Keratinocyte (primary cell): Measurements from ENCODE around the gene XYLT2. TPM values are rescaled to one million over a fixed set of nuclear protein-coding genes. Genes with fewer than 3 reads are reported as not detected.
A peak's percentile ranks its signal among the peaks of the same experiment; 100 is the strongest.

Experiments
- DNase-seq: peaks from one replicate; pipeline ENCODE4 v3.0.0-alpha.2; 2011; ENCODE audit warnings: low read depth, missing footprints, low spot score
- FAIRE-seq: peaks from 2 replicates; lab custom pipeline; 2011; peaks lifted over from hg19 to GRCh38; lab: Jason Lieb, UNC
- H2AFZ ChIP-seq: 2 replicates; pipeline ENCODE4 v1.6.0; 2012; ENCODE audit warnings: low read length, control low read depth, inconsistent platforms; ENCODE audit not compliant: control insufficient read depth
- H3K27ac ChIP-seq: 2 replicates; pipeline ENCODE4 v1.5.1; 2011; ENCODE audit warnings: low read length; ENCODE audit not compliant: control insufficient read depth, insufficient read depth
- H3K27me3 ChIP-seq: 3 replicates; pipeline ENCODE4 v1.6.0; 2011; ENCODE audit warnings: low read length; ENCODE audit not compliant: control insufficient read depth, insufficient read depth; ENCODE audit errors: extremely low read depth
- H3K36me3 ChIP-seq, 2 experiments: 2 replicates in 1 of 2; 3 replicates in 1 of 2; pipeline ENCODE4 v1.5.1; 2011; ENCODE audit warnings: low read length in 2 of 2, mild to moderate bottlenecking in 1 of 2; ENCODE audit not compliant: control insufficient read depth in 2 of 2, insufficient read depth in 2 of 2; ENCODE audit errors: extremely low read depth in 1 of 2
- H3K4me1 ChIP-seq: 3 replicates; pipeline ENCODE4 v1.5.1; 2011; ENCODE audit warnings: low read length; ENCODE audit not compliant: control insufficient read depth, insufficient read depth; ENCODE audit errors: extremely low read depth
- H3K4me2 ChIP-seq: 3 replicates; pipeline ENCODE4 v1.6.0; 2011; ENCODE audit warnings: low read depth, low read length; ENCODE audit not compliant: control insufficient read depth, insufficient read depth; ENCODE audit errors: extremely low read depth
- H3K4me3 ChIP-seq, 3 experiments: fragments of 200-600 bp in 1 of 3; sonication (generic) in 1 of 3; 2 replicates in 2 of 3; 3 replicates in 1 of 3; pipeline ENCODE4 v1.5.1; 2011 to 2016; ENCODE audit warnings: low read length in 3 of 3, mild to moderate bottlenecking in 3 of 3, control low read depth in 2 of 3, inconsistent platforms in 1 of 3, low read depth in 1 of 3, mixed read lengths in 1 of 3, mixed run types in 1 of 3, moderate library complexity in 1 of 3; ENCODE audit not compliant: control insufficient read depth in 2 of 3, insufficient read depth in 2 of 3; ENCODE audit errors: extremely low read depth in 1 of 3
- H3K79me2 ChIP-seq: 2 replicates; pipeline ENCODE4 v1.6.0; 2012; ENCODE audit warnings: low read length; ENCODE audit not compliant: control insufficient read depth, insufficient read depth
- H3K9ac ChIP-seq: 3 replicates; pipeline ENCODE4 v1.6.0; 2011; ENCODE audit warnings: low read length; ENCODE audit not compliant: control insufficient read depth, insufficient read depth; ENCODE audit errors: extremely low read depth
- H3K9me1 ChIP-seq: 3 replicates; pipeline ENCODE4 v1.6.0; 2011; ENCODE audit warnings: low read length; ENCODE audit not compliant: control insufficient read depth, insufficient read depth; ENCODE audit errors: extremely low read depth
- H3K9me3 ChIP-seq: 2 replicates; pipeline ENCODE4 v1.5.1; 2012; ENCODE audit warnings: low read depth, low read length; ENCODE audit not compliant: control insufficient read depth
- H4K20me1 ChIP-seq: 3 replicates; pipeline ENCODE4 v1.6.0; 2011; ENCODE audit warnings: low read length; ENCODE audit not compliant: control insufficient read depth, insufficient read depth; ENCODE audit errors: extremely low read depth
- EZH2 ChIP-seq: IDR thresholded peaks from one replicate; pipeline ENCODE4 v1.6.1; 2012; ENCODE audit warnings: inconsistent platforms, mild to moderate bottlenecking, low read length, moderate library complexity
- dilution Hi-C: fragments of 300-500 bp; cut with MboI; formaldehyde crosslinking; loops from one replicate; pipeline ENCODE4 v1.7.0; 2020; ENCODE audit warnings: low sequenced_read_pairs; ENCODE audit not compliant: extremely low pct_ligation_motif_present
- polyA plus RNA-seq, 5 experiments: library from polyadenylated mRNA; depleted of rRNA in 3 of 5; stranded (reverse) in 3 of 5; stranded (forward) in 1 of 5; unstranded in 1 of 5; fragments of >200 nt; gene quantifications; 1 replicate in 1 of 5; 2 replicates in 3 of 5; 3 replicates in 1 of 5; pipeline versions ENCODE4 v1.2.1 to v1.2.3, GENCODE V29; 2011 to 2012; ENCODE audit warnings: missing spikeins in 2 of 5, low read depth in 1 of 5, low replicate concordance in 1 of 5
- TF ChIP-seq, protein P1 (sequence below), 3 experiments: IDR thresholded peaks in 1 of 3; conservative IDR thresholded peaks in 1 of 3; optimal IDR thresholded peaks in 1 of 3; 2 replicates in 2 of 3; 3 replicates in 1 of 3; pipeline versions ENCODE3 to v1.5.1; 2011; ENCODE audit warnings: low read length in 3 of 3, mild to moderate bottlenecking in 3 of 3, moderate library complexity in 2 of 3, control low read depth in 1 of 3, inconsistent platforms in 1 of 3; ENCODE audit not compliant: insufficient read depth in 2 of 3; ENCODE audit errors: extremely low read depth in 1 of 3

Gene XYLT2
- polyA plus RNA-seq, 1 donor (not counting 4 experiments of a cell fraction or from before 2014, with no cell fraction given) = 15.3 TPM

- H3K9me3 ChIP-seq = no peaks in the 10 kb centered on the region
- dilution Hi-C loops = no loop called here
- FAIRE-seq (peak; percentile 83), DNase-seq (no peak)
- H3K27ac ChIP-seq = no peak overlapping the region
- H3K27me3 ChIP-seq = no peaks in the 10 kb centered on the region
- no peak overlapping the region for H3K4me3 ChIP-seq
- peaks cover 5% of the 10 kb centered on the region for H3K4me1 ChIP-seq
- peak overlapping the region; percentile 52 for H3K4me2 ChIP-seq
- no peaks in the 10 kb centered on the region for H3K9me1 ChIP-seq
- H4K20me1 ChIP-seq = no peaks in the 10 kb centered on the region
- no peak overlapping the region for H3K9ac ChIP-seq
- H3K79me2 ChIP-seq = no peaks in the 10 kb centered on the region
- no peak overlapping the region for H2AFZ ChIP-seq
- TF ChIP-seq, protein P1, sequence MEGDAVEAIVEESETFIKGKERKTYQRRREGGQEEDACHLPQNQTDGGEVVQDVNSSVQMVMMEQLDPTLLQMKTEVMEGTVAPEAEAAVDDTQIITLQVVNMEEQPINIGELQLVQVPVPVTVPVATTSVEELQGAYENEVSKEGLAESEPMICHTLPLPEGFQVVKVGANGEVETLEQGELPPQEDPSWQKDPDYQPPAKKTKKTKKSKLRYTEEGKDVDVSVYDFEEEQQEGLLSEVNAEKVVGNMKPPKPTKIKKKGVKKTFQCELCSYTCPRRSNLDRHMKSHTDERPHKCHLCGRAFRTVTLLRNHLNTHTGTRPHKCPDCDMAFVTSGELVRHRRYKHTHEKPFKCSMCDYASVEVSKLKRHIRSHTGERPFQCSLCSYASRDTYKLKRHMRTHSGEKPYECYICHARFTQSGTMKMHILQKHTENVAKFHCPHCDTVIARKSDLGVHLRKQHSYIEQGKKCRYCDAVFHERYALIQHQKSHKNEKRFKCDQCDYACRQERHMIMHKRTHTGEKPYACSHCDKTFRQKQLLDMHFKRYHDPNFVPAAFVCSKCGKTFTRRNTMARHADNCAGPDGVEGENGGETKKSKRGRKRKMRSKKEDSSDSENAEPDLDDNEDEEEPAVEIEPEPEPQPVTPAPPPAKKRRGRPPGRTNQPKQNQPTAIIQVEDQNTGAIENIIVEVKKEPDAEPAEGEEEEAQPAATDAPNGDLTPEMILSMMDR (optimal IDR thresholded peaks at IDR 0.05 in 1 of 3, IDR thresholded peaks at IDR 0.05 in 1 of 3, conservative IDR thresholded peaks at IDR 0.05 in 1 of 3; ENCODE audit: extremely low read depth in 1 of 3, insufficient read depth in 2 of 3, low read length in 3 of 3) = peak; percentile 79 to 90 (median 88)
- no peak for TF ChIP-seq EZH2
- H3K36me3 ChIP-seq = peaks cover 27 to 33% of the 10 kb centered on the region in 2 experiments
Observed at GRCh38 chr17:50361561-50362480, 15.9 kb downstream of the XYLT2 start.

DNA sequence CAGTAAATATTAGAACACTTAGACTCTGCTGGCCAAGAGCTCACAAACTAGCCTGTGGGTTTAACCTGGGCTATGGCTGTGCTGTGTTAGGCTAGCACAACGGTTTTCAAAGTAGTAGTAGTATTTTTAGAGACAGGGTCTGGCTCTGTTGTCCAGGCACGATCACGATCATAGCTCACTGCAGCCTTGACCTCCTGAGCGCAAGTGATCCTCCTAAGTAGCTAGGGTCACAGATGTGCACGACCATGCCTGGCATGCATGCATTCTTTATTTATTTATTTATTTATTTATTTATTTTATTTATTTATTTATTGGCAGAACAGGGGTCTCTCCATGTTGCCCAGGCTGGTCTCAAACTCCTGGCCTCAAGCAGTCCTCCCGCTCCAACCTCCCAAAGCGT lies 16.7 kb downstream of the XYLT2 start:
- Histone ChIP-seq H3K79me2 (no peaks in the 10 kb centered on the region), H2AFZ (no peak overlapping the region), H3K9me1 (no peaks in the 10 kb centered on the region), H3K4me3 (no peak overlapping the region), H3K9me3 (no peaks in the 10 kb centered on the region), H3K27me3 (no peaks in the 10 kb centered on the region), H3K4me1 (peaks cover 5% of the 10 kb centered on the region), H4K20me1 (no peaks in the 10 kb centered on the region), H3K36me3 (peaks cover 30 to 37% of the 10 kb centered on the region in 2 experiments), H3K27ac (no peak overlapping the region), H3K9ac (no peak overlapping the region), H3K4me2 (no peak overlapping the region)
- dilution Hi-C loops = no loop called here
- TF ChIP-seq EZH2 = no peak
- TF ChIP-seq, protein P1 (optimal IDR thresholded peaks at IDR 0.05 in 1 of 3, IDR thresholded peaks at IDR 0.05 in 1 of 3, conservative IDR thresholded peaks at IDR 0.05 in 1 of 3; ENCODE audit: extremely low read depth in 1 of 3, insufficient read depth in 2 of 3, low read length in 3 of 3) = no peak
- DNase-seq (no peak), FAIRE-seq (no peak)
